Hematopoietic multipotent progenitor cell treated with erythropoietin and hydrocortisone succinate and interleukin-3 and kit ligand, for 6 days (in vitro differentiated cells): Measurements from ENCODE around the gene SCLT1.
A peak's percentile ranks its signal among the peaks of the same experiment; 100 is the strongest.
"Not testable (repeated sequence)": the region's sequence is repeated elsewhere in the genome, so short reads cannot be mapped to it uniquely, and the experiment has no call there.

ENCODE experiments used
- DNase-seq: peaks from one replicate; pipeline ENCODE4 v3.0.0-alpha.2; 2015

Gene SCLT1

GRCh38 chr4:129093191-129093920 lies at the start of gene SCLT1:
TSS of gene SCLT1 (minus strand) at chr4:129093539. CDS start at chr4:129093103, 436 bp downstream.
- DNase-seq: peak; percentile 100

GRCh38 chr4:129140521-129140920 lies 47.2 kb upstream of the SCLT1 start:
- DNase-seq: no peak

- no peak for DNase-seq
Measured at GRCh38 chr4:129138810-129139496, 45.6 kb upstream of the SCLT1 start.

GRCh38 chr4:129136433-129136832 lies 43.1 kb upstream of the SCLT1 start:
- DNase-seq: no peak

- no peak for DNase-seq
Measured at GRCh38 chr4:129131343-129131742, 38.0 kb upstream of the SCLT1 start.

- no peak for DNase-seq
Measured at GRCh38 chr4:129129143-129129542, 35.8 kb upstream of the SCLT1 start.

- not testable (repeated sequence) for DNase-seq
Measured at GRCh38 chr4:129126614-129127013, 33.3 kb upstream of the SCLT1 start.

- DNase-seq: no peak
Measured at GRCh38 chr4:129117705-129118104, 24.4 kb upstream of the SCLT1 start.

GRCh38 chr4:129113919-129114318 lies 20.6 kb upstream of the SCLT1 start:
- DNase-seq: no peak

GRCh38 chr4:129113434-129113833 lies 20.1 kb upstream of the SCLT1 start:
- no peak for DNase-seq

GRCh38 chr4:129111919-129112318 lies 18.6 kb upstream of the SCLT1 start:
- peak; percentile 8 for DNase-seq

- no peak for DNase-seq
Measured at GRCh38 chr4:129110931-129111330, 17.6 kb upstream of the SCLT1 start.

GRCh38 chr4:129109965-129110824 lies 16.9 kb upstream of the SCLT1 start:
- no peak for DNase-seq

- DNase-seq: no peak
Measured at GRCh38 chr4:129098531-129099001, 5.2 kb upstream of the SCLT1 start.

- DNase-seq: peak; percentile 96
Measured at GRCh38 chr4:129095811-129096454, 2.6 kb upstream of the SCLT1 start, which contains the start of gene C4orf33. TSS of gene C4orf33 (plus strand) at chr4:129096152. CDS start at chr4:129102611, 6,459 bp downstream.

- no peak for DNase-seq
Measured at GRCh38 chr4:129094347-129094746, 1.0 kb upstream of the SCLT1 start.

GRCh38 chr4:129092631-129093190 lies 628 bp downstream of the SCLT1 start:
- DNase-seq: peak; percentile 57

- no peak for DNase-seq
Measured at GRCh38 chr4:129087516-129087915, 5.8 kb downstream of the SCLT1 start.

- DNase-seq: no peak
Measured at GRCh38 chr4:129085472-129085871, 7.9 kb downstream of the SCLT1 start.

GRCh38 chr4:129082302-129082701 lies 11.0 kb downstream of the SCLT1 start:
- no peak for DNase-seq

- no peak for DNase-seq
Measured at GRCh38 chr4:129080129-129080528, 13.2 kb downstream of the SCLT1 start.

- DNase-seq: no peak
Measured at GRCh38 chr4:129077326-129077725, 16.0 kb downstream of the SCLT1 start.
